SK-N-SH (cell line): ENCODE data around the gene GNG4. TPM values are rescaled to one million over a fixed set of nuclear protein-coding genes. Genes with fewer than 3 reads are reported as not detected.

ENCODE experiments used
- CTCF ChIA-PET: fragments of 300-600, 350-600 bp; formaldehyde crosslinking; extraction: SDS; loops from one replicate; lab custom pipeline; 2021; lab: Yijun Ruan, JAX
- POLR2A ChIA-PET: fragments of 350-600 bp; sonication (Branson Sonifier 250); formaldehyde crosslinking; extraction: SDS; loops from one replicate; lab custom pipeline; 2020; ENCODE audit warnings: antibody characterized with exemption, inconsistent platforms; lab: Yijun Ruan, JAX
- DNase-seq: peaks from one replicate; pipeline ENCODE4 v3.0.0; 2012
- H2AFZ ChIP-seq: fragments of 200-600 bp; sonication (generic); 2 replicates; pipeline ENCODE4 v1.8.1; 2016; ENCODE audit warnings: antibody characterized with exemption, mild to moderate bottlenecking, low read depth
- H3F3A ChIP-seq: fragments of 200-600 bp; sonication (generic); replicated peaks from 2 replicates; pipeline ENCODE3; 2016; ENCODE audit warnings: antibody characterized with exemption, mild to moderate bottlenecking; ENCODE audit not compliant: insufficient read depth
- H3K27ac ChIP-seq, 2 experiments: fragments of 200-500 bp in 1 of 2; fragments of 200-600 bp in 1 of 2; sonication (Bioruptor generic) in 1 of 2; sonication (generic), shearing (Covaris generic) in 1 of 2; 2 replicates each; pipeline versions ENCODE4 v1.5.1 to v1.6.1; 2014 to 2016; ENCODE audit warnings: low read depth in 2 of 2, inconsistent platforms in 1 of 2, low read length in 1 of 2, mild to moderate bottlenecking in 1 of 2, mixed read lengths in 1 of 2
- H3K27me3 ChIP-seq: fragments of 200-600 bp; sonication (generic), shearing (Covaris generic); 2 replicates; pipeline ENCODE4 v1.6.1; 2016; ENCODE audit warnings: mixed run types; ENCODE audit not compliant: insufficient read depth
- H3K36me3 ChIP-seq, 2 experiments: fragments of 200-500 bp in 1 of 2; fragments of 200-600 bp in 1 of 2; sonication (Bioruptor generic) in 1 of 2; sonication (generic) in 1 of 2; replicated peaks in 1 of 2; 2 replicates each; pipeline versions ENCODE3 to v1.5.1; 2014 to 2016; ENCODE audit warnings: low read length in 1 of 2, mild to moderate bottlenecking in 1 of 2; ENCODE audit not compliant: insufficient read depth in 2 of 2, control insufficient read depth in 1 of 2
- H3K4me1 ChIP-seq, 2 experiments: fragments of 200-500 bp in 1 of 2; fragments of 200-600 bp in 1 of 2; sonication (Bioruptor generic) in 1 of 2; sonication (generic), shearing (Covaris generic) in 1 of 2; 2 replicates each; pipeline versions ENCODE4 v1.5.1 to v1.6.1; 2014 to 2016; ENCODE audit warnings: low read depth in 1 of 2, low read length in 1 of 2, mixed run types in 1 of 2; ENCODE audit not compliant: insufficient read depth in 2 of 2, control insufficient read depth in 1 of 2
- H3K4me2 ChIP-seq: fragments of 200-600 bp; sonication (generic), shearing (Covaris generic); 2 replicates; pipeline ENCODE4 v1.6.1; 2017; ENCODE audit warnings: mixed run types
- H3K4me3 ChIP-seq, 2 experiments: fragments of 200-500 bp in 1 of 2; fragments of 200-600 bp in 1 of 2; sonication (Bioruptor generic) in 1 of 2; sonication (generic), shearing (Covaris generic) in 1 of 2; 2 replicates each; pipeline versions ENCODE4 v1.5.1 to v1.8.1; 2014 to 2016; ENCODE audit warnings: low read depth in 2 of 2, inconsistent platforms in 1 of 2, low read length in 1 of 2, mild to moderate bottlenecking in 1 of 2, mixed read lengths in 1 of 2, moderate library complexity in 1 of 2
- H3K79me2 ChIP-seq: fragments of 200-600 bp; sonication (generic); 2 replicates; pipeline ENCODE4 v1.8.1; 2017; ENCODE audit warnings: mild to moderate bottlenecking; ENCODE audit not compliant: insufficient read depth
- H3K9ac ChIP-seq: fragments of 200-600 bp; sonication (generic); 2 replicates; pipeline ENCODE4 v1.6.1; 2017; ENCODE audit warnings: mixed run types
- H3K9me2 ChIP-seq: fragments of 200-600 bp; sonication (generic); 2 replicates; pipeline ENCODE4 v1.6.1; 2017; ENCODE audit warnings: mixed run types
- H3K9me3 ChIP-seq: fragments of 200-600 bp; sonication (generic); 2 replicates; pipeline ENCODE4 v1.6.1; 2017; ENCODE audit warnings: mixed run types, mild to moderate bottlenecking, moderate library complexity
- H4K20me1 ChIP-seq: fragments of 200-600 bp; sonication (generic); 2 replicates; pipeline ENCODE4 v1.6.1; 2017; ENCODE audit warnings: mild to moderate bottlenecking, mixed run types; ENCODE audit not compliant: insufficient read depth
- ELF1 ChIP-seq: IDR thresholded peaks from 2 replicates; pipeline ENCODE4 v1.4.0; 2012
- EP300 ChIP-seq, 2 experiments: IDR thresholded peaks; 2 replicates each; pipeline versions ENCODE4 v1.4.0 to v1.6.1; 2012; ENCODE audit warnings: borderline replicate concordance in 1 of 2, low read depth in 1 of 2, low read length in 1 of 2
- FOXJ3 ChIP-seq: sonication (generic); formaldehyde crosslinking; IDR thresholded peaks from 2 replicates; pipeline ENCODE4 v1.5.1; 2020; ENCODE audit warnings: mild to moderate bottlenecking, missing genetic modification reagents
- GATA2 ChIP-seq: sonication (generic); formaldehyde crosslinking; IDR thresholded peaks from 2 replicates; pipeline ENCODE4 v1.5.0; 2020; ENCODE audit warnings: mild to moderate bottlenecking, missing genetic modification reagents
- MXI1 ChIP-seq: IDR thresholded peaks from 2 replicates; pipeline ENCODE4 v1.6.1; 2012; ENCODE audit warnings: mild to moderate bottlenecking, low read depth, low read length, improper control_type of control experiment
- RAD21 ChIP-seq: IDR thresholded peaks from 2 replicates; pipeline ENCODE4 v1.6.1; 2012; ENCODE audit warnings: mild to moderate bottlenecking, low read length
- RCOR1 ChIP-seq: fragments of 150-350 bp; IDR thresholded peaks from 2 replicates; pipeline ENCODE4 v1.6.1; 2017; ENCODE audit warnings: antibody characterized with exemption, low read length
- RFX5 ChIP-seq: IDR thresholded peaks from 2 replicates; pipeline ENCODE4 v1.6.1; 2012; ENCODE audit warnings: mild to moderate bottlenecking, improper control_type of control experiment, low read length
- SIN3A ChIP-seq: IDR thresholded peaks from 2 replicates; pipeline ENCODE4 v1.6.1; 2012; ENCODE audit warnings: low read depth, mild to moderate bottlenecking, low read length, moderate library complexity, borderline replicate concordance
- SMC3 ChIP-seq: IDR thresholded peaks from 2 replicates; pipeline ENCODE4 v1.6.1; 2012; ENCODE audit warnings: low read depth, low read length, improper control_type of control experiment
- TAF1 ChIP-seq: IDR thresholded peaks from 2 replicates; pipeline ENCODE4 v1.6.1; 2012; ENCODE audit warnings: low read depth, mild to moderate bottlenecking, low read length, moderate library complexity, borderline replicate concordance
- TEAD4 ChIP-seq: IDR thresholded peaks from 2 replicates; pipeline ENCODE4 v1.4.0; 2012; ENCODE audit warnings: mild to moderate bottlenecking, borderline replicate concordance; ENCODE audit not compliant: insufficient read depth
- WGBS: methylation state at CpG from one replicate; pipeline ENCODE4 v1.1.6; 2017; ENCODE audit warnings: low lambda C conversion rate; 5-methylcytosine and 5-hydroxymethylcytosine counted together
- polyA plus RNA-seq, 3 experiments: library from polyadenylated mRNA; depleted of rRNA; stranded (reverse); fragments of >200 nt; gene quantifications; 2 replicates each; pipeline ENCODE4 v1.2.3, GENCODE V29; 2012
- TF ChIP-seq, protein P1 (sequence below): IDR thresholded peaks from 2 replicates; pipeline ENCODE4 v1.6.1; 2012; ENCODE audit warnings: mild to moderate bottlenecking, low read depth, low read length, moderate library complexity
- TF ChIP-seq, protein P2 (sequence below): fragments of 200-600 bp; sonication (generic); IDR thresholded peaks from 2 replicates; pipeline ENCODE4 v1.6.1; 2017; ENCODE audit warnings: antibody characterized with exemption, mild to moderate bottlenecking, moderate library complexity
- TF ChIP-seq, protein P3 (sequence below): fragments of 150-350 bp; IDR thresholded peaks from 2 replicates; pipeline ENCODE4 v1.6.1; 2016; ENCODE audit warnings: mild to moderate bottlenecking, low read depth, low read length

The GNG4 gene
- polyA plus RNA-seq, 1 of the 3 experiments (the other 2 are of a cell fraction): 1.6 TPM

DNA sequence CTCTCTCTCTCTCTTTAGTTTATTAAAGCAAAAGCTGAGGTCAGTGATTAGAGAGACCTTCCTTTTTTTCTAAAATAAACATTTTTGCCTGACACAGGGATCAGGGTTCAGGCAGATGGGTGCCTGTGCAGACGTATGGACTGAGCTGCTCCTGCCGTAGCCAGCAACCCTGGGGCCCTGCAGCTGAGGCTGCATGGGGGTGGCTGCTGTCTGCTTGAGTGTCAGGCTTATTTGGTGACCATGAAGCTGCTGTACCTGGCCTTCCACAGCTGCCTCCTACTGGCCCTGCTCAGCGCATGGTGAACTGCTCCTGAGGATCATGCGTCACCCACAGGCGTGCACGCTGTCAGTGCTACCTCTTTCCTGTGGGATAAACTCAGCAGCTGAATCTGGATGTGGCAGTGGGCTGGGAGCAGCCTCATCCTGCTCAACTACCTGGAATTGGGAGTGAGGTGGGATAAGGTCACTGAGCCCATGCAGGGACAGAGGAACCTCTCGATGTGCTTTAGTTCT, 35.1 kb downstream of the GNG4 start:
- Histone ChIP-seq H3K27me3 (no peaks in the 10 kb centered on the region), H3F3A (no peaks in the 10 kb centered on the region), H2AFZ (no peak overlapping the region), H3K27ac (no peak overlapping the region), H3K9me3 (no peaks in the 10 kb centered on the region), H3K36me3 (no peaks in the 10 kb centered on the region)
- WGBS: 86% methylated on average over 6 of the region's 7 CpGs
- CTCF ChIA-PET: interaction anchor here (0.6 to 1.3 kb wide), 2 partner anchors 16 to 89 kb away, joined by 3 to 4 read pairs; no protein-coding TSS in a partner anchor
- TF ChIP-seq FOXJ3 (CRISPR knock-in tag): no peak
- no peak for TF ChIP-seq EP300 (IDR thresholded peaks at IDR 0.05; ENCODE audit: borderline replicate concordance in 1 of 2, low read depth in 1 of 2, low read length in 1 of 2)
- TF ChIP-seq MXI1: no peak
- TF ChIP-seq TEAD4: no peak
- no peak for TF ChIP-seq ELF1
- TF ChIP-seq SIN3A: no peak
- TF ChIP-seq GATA2 (CRISPR knock-in tag): no peak
- TF ChIP-seq, protein P1, sequence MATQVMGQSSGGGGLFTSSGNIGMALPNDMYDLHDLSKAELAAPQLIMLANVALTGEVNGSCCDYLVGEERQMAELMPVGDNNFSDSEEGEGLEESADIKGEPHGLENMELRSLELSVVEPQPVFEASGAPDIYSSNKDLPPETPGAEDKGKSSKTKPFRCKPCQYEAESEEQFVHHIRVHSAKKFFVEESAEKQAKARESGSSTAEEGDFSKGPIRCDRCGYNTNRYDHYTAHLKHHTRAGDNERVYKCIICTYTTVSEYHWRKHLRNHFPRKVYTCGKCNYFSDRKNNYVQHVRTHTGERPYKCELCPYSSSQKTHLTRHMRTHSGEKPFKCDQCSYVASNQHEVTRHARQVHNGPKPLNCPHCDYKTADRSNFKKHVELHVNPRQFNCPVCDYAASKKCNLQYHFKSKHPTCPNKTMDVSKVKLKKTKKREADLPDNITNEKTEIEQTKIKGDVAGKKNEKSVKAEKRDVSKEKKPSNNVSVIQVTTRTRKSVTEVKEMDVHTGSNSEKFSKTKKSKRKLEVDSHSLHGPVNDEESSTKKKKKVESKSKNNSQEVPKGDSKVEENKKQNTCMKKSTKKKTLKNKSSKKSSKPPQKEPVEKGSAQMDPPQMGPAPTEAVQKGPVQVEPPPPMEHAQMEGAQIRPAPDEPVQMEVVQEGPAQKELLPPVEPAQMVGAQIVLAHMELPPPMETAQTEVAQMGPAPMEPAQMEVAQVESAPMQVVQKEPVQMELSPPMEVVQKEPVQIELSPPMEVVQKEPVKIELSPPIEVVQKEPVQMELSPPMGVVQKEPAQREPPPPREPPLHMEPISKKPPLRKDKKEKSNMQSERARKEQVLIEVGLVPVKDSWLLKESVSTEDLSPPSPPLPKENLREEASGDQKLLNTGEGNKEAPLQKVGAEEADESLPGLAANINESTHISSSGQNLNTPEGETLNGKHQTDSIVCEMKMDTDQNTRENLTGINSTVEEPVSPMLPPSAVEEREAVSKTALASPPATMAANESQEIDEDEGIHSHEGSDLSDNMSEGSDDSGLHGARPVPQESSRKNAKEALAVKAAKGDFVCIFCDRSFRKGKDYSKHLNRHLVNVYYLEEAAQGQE: no peak
- TF ChIP-seq RCOR1: no peak
- no peak for TF ChIP-seq SMC3
- TF ChIP-seq RFX5: no peak
- TF ChIP-seq, protein P2, sequence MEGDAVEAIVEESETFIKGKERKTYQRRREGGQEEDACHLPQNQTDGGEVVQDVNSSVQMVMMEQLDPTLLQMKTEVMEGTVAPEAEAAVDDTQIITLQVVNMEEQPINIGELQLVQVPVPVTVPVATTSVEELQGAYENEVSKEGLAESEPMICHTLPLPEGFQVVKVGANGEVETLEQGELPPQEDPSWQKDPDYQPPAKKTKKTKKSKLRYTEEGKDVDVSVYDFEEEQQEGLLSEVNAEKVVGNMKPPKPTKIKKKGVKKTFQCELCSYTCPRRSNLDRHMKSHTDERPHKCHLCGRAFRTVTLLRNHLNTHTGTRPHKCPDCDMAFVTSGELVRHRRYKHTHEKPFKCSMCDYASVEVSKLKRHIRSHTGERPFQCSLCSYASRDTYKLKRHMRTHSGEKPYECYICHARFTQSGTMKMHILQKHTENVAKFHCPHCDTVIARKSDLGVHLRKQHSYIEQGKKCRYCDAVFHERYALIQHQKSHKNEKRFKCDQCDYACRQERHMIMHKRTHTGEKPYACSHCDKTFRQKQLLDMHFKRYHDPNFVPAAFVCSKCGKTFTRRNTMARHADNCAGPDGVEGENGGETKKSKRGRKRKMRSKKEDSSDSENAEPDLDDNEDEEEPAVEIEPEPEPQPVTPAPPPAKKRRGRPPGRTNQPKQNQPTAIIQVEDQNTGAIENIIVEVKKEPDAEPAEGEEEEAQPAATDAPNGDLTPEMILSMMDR: no peak
- TF ChIP-seq RAD21: no peak
- TF ChIP-seq TAF1: no peak
- TF ChIP-seq, protein P3, sequence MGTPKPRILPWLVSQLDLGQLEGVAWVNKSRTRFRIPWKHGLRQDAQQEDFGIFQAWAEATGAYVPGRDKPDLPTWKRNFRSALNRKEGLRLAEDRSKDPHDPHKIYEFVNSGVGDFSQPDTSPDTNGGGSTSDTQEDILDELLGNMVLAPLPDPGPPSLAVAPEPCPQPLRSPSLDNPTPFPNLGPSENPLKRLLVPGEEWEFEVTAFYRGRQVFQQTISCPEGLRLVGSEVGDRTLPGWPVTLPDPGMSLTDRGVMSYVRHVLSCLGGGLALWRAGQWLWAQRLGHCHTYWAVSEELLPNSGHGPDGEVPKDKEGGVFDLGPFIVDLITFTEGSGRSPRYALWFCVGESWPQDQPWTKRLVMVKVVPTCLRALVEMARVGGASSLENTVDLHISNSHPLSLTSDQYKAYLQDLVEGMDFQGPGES: no peak
- TF ChIP-seq, all 33 proteins: peak for 0
- Histone ChIP-seq H3K4me3 (no peak overlapping the region), H3K9ac (no peak overlapping the region), H3K4me2 (no peak overlapping the region), H3K79me2 (no peaks in the 10 kb centered on the region), H3K4me1 (peaks cover 8 to 9% of the 10 kb centered on the region in 2 experiments; a peak in 3 of 4 replicates), H4K20me1 (no peaks in the 10 kb centered on the region), H3K9me2 (no peaks in the 10 kb centered on the region)
- POLR2A ChIA-PET: interaction anchor here (0.6 kb wide), 1 partner anchor 495 kb away, joined by 3 read pairs; no protein-coding TSS in a partner anchor
- DNase-seq: no peak
